WTC11 (cell line): ENCODE measurements around the gene LRRK2. TPM values are rescaled to one million over a fixed set of nuclear protein-coding genes. Genes with fewer than 3 reads are reported as not detected.

Source experiments
- ATAC-seq: fragments of 200-7000 bp; cut with Tn5 transposase; 2 replicates; pipeline ENCODE4 v1.10.0; 2021; ENCODE audit warnings: mild to moderate bottlenecking, moderate library complexity
- CTCF ChIA-PET: fragments of 300-600 bp; sonication (Branson Sonifier 250); formaldehyde crosslinking; loops from one replicate; lab custom pipeline; 2021; ENCODE audit warnings: antibody characterized with exemption; lab: Charles Lee
- POLR2A ChIA-PET: fragments of 350-600 bp; sonication (Branson Sonifier 250); formaldehyde crosslinking; loops from one replicate; lab custom pipeline; 2021; ENCODE audit warnings: antibody characterized with exemption; lab: Charles Lee
- DNase-seq: peaks from one replicate; pipeline ENCODE4 v3.0.0; 2021; ENCODE audit warnings: low spot score
- H3K27ac Mint-ChIP-seq: 2 replicates; pipeline ENCODE4 v1.8.0; 2021; ENCODE audit warnings: mixed read lengths
- H3K27me3 Mint-ChIP-seq: 2 replicates; pipeline ENCODE4 v1.8.0; 2021; ENCODE audit warnings: low read depth, mild to moderate bottlenecking, moderate library complexity, mixed read lengths
- H3K36me3 Mint-ChIP-seq: 2 replicates; pipeline ENCODE4 v1.8.0; 2021; ENCODE audit warnings: mixed read lengths
- H3K4me1 Mint-ChIP-seq: 2 replicates; pipeline ENCODE4 v1.8.0; 2022; ENCODE audit warnings: mixed read lengths
- H3K4me3 Mint-ChIP-seq: 2 replicates; pipeline ENCODE4 v1.8.0; 2021; ENCODE audit warnings: mild to moderate bottlenecking, moderate library complexity, mixed read lengths
- H3K9me3 Mint-ChIP-seq: 2 replicates; pipeline ENCODE4 v1.8.0; 2021; ENCODE audit warnings: mixed read lengths
- ATF1 ChIP-seq: sonication (generic); formaldehyde crosslinking; IDR thresholded peaks from 2 replicates; pipeline ENCODE4 v1.8.1; 2023; ENCODE audit warnings: mild to moderate bottlenecking, moderate library complexity, missing genetic modification reagents
- CBFB ChIP-seq: sonication (generic); formaldehyde crosslinking; IDR thresholded peaks from 2 replicates; pipeline ENCODE4 v1.8.1; 2022; ENCODE audit warnings: mild to moderate bottlenecking, low read depth, missing genetic modification reagents
- ELF4 ChIP-seq: sonication (generic); formaldehyde crosslinking; IDR thresholded peaks from 2 replicates; pipeline ENCODE4 v1.8.1; 2022; ENCODE audit warnings: low read depth, mild to moderate bottlenecking, moderate library complexity, missing genetic modification reagents
- ETV6 ChIP-seq: sonication (generic); formaldehyde crosslinking; IDR thresholded peaks from 2 replicates; pipeline ENCODE4 v1.8.1; 2022; ENCODE audit warnings: mild to moderate bottlenecking, missing genetic modification reagents
- FOXJ3 ChIP-seq: sonication (generic); formaldehyde crosslinking; IDR thresholded peaks from 2 replicates; pipeline ENCODE4 v1.9.0; 2021; ENCODE audit warnings: missing genetic modification reagents, mild to moderate bottlenecking, borderline replicate concordance
- GRHL2 ChIP-seq: fragments of 250-450 bp; sonication (Bioruptor Pico); IDR thresholded peaks from 2 replicates; pipeline ENCODE4 v1.8.0; 2022; ENCODE audit warnings: mild to moderate bottlenecking, moderate library complexity; ENCODE audit not compliant: insufficient replicate concordance, severe bottlenecking
- JUN ChIP-seq: sonication (generic); formaldehyde crosslinking; IDR thresholded peaks from 2 replicates; pipeline ENCODE4 v1.8.0; 2023; ENCODE audit warnings: mild to moderate bottlenecking, missing genetic modification reagents
- KAT7 ChIP-seq: sonication (generic); formaldehyde crosslinking; IDR thresholded peaks from 2 replicates; pipeline ENCODE4 v1.8.1; 2023; ENCODE audit warnings: missing genetic modification reagents, mild to moderate bottlenecking, borderline replicate concordance
- MAX ChIP-seq: sonication (generic); formaldehyde crosslinking; IDR thresholded peaks from 2 replicates; pipeline ENCODE4 v1.8.0; 2022; ENCODE audit warnings: mild to moderate bottlenecking, missing genetic modification reagents
- NFATC4 ChIP-seq: fragments of 250-450 bp; sonication (Bioruptor Pico); IDR thresholded peaks from 2 replicates; pipeline ENCODE4 v1.9.0; 2021; ENCODE audit warnings: mild to moderate bottlenecking
- NR1H2 ChIP-seq: sonication (generic); formaldehyde crosslinking; IDR thresholded peaks from 2 replicates; pipeline ENCODE4 v1.9.0; 2021; ENCODE audit warnings: mild to moderate bottlenecking, moderate library complexity, missing genetic modification reagents
- OVOL2 ChIP-seq: fragments of 250-450 bp; sonication (Bioruptor Pico); IDR thresholded peaks from 2 replicates; pipeline ENCODE4 v1.9.0; 2021; ENCODE audit warnings: mild to moderate bottlenecking, borderline replicate concordance
- SOX15 ChIP-seq: fragments of 250-450 bp; sonication (Bioruptor Pico); IDR thresholded peaks from 2 replicates; pipeline ENCODE4 v1.9.0; 2021; ENCODE audit warnings: mild to moderate bottlenecking
- TEAD1 ChIP-seq: sonication (generic); formaldehyde crosslinking; IDR thresholded peaks from 2 replicates; pipeline ENCODE4 v1.8.0; 2022; ENCODE audit warnings: mild to moderate bottlenecking, missing genetic modification reagents
- ZNF121 ChIP-seq: sonication (generic); formaldehyde crosslinking; IDR thresholded peaks from 2 replicates; pipeline ENCODE4 v1.8.0; 2023; ENCODE audit warnings: missing genetic modification reagents
- ZNF263 ChIP-seq: sonication (generic); formaldehyde crosslinking; IDR thresholded peaks from 2 replicates; pipeline ENCODE4 v1.8.1; 2022; ENCODE audit warnings: low read depth, mild to moderate bottlenecking, moderate library complexity, missing genetic modification reagents
- ZNF281 ChIP-seq: sonication (generic); formaldehyde crosslinking; IDR thresholded peaks from 2 replicates; pipeline ENCODE4 v1.8.0; 2023; ENCODE audit warnings: mild to moderate bottlenecking, missing genetic modification reagents
- total RNA-seq: library from RNA; stranded (reverse); gene quantifications from 3 replicates; pipeline ENCODE4 v1.2.3, GENCODE V29; 2021
- TF ChIP-seq, protein P1 (sequence below): sonication (generic); formaldehyde crosslinking; IDR thresholded peaks from 2 replicates; pipeline ENCODE4 v1.8.1; 2023; ENCODE audit warnings: mild to moderate bottlenecking, missing genetic modification reagents
- TF ChIP-seq, protein P2 (sequence below): sonication (generic); formaldehyde crosslinking; IDR thresholded peaks from 2 replicates; pipeline ENCODE4 v1.8.1; 2023; ENCODE audit warnings: mild to moderate bottlenecking, missing genetic modification reagents

LRRK2 gene
- total RNA-seq, 1 experiment from 2014 or later: 0.46 TPM

DNA sequence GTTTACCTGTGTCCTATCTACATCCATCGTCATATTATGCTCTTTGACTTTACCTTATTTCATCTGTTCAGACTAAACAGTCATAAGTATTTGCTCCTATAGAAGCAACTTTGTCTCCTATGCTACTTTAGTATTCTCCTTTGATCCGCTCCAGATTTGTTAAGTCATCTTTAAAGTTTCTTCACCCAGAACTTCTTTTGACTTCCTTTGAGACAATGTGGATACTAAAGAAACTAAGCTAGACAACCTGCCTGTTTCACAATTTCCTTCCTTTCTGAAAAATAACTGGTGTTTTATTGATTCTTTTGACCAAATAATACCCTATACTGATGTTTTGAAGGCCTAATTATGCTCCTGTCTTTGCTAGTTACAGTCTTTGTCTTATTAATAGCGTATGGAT is 30.0 kb upstream of the LRRK2 start (continued):
- TF ChIP-seq, protein P1, sequence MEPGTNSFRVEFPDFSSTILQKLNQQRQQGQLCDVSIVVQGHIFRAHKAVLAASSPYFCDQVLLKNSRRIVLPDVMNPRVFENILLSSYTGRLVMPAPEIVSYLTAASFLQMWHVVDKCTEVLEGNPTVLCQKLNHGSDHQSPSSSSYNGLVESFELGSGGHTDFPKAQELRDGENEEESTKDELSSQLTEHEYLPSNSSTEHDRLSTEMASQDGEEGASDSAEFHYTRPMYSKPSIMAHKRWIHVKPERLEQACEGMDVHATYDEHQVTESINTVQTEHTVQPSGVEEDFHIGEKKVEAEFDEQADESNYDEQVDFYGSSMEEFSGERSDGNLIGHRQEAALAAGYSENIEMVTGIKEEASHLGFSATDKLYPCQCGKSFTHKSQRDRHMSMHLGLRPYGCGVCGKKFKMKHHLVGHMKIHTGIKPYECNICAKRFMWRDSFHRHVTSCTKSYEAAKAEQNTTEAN (CRISPR knock-in tag): no peak

GRCh38 chr12:40197590-40197989 is 27.2 kb upstream of the LRRK2 start:
- Mint-ChIP-seq H3K27me3 (no peaks in the 10 kb centered on the region), H3K4me3 (no peak overlapping the region), H3K4me1 (peaks cover 31% of the 10 kb centered on the region), H3K9me3 (0 out of 2 replicates have a peak, but pooled peaks cover 12% of the 10 kb centered on the region), H3K36me3 (no peaks in the 10 kb centered on the region), H3K27ac (no peak overlapping the region)
- ChIA-PET CTCF (no interaction called here), POLR2A (no interaction called here)
- TF ChIP-seq OVOL2 (CRISPR knock-in tag): no peak
- ATAC-seq: no peak
- no peak for DNase-seq

DNA sequence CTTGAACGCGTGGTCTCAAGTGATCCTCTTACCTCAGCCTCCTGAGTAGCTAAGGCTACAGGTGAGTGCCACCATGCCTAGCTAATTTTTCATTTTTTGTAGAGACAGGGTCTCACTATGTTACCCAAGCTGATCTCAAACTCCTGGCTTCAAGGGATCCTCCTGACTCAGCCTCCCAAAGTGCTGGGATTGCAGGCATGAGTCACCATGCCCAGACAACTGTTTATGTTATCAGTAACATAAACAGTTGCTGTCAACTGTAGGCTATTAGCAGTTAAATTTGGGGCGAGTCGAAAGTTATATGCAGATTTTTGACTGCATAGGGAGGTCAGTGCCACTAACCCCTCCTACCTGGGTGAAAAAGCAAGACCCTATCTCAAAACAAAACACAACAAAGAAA is 26.2 kb upstream of the LRRK2 start:
- ATAC-seq (no peak), DNase-seq (no peak)
- no peak overlapping the region for H3K4me3 Mint-ChIP-seq
- POLR2A ChIA-PET: no interaction called here
- TF ChIP-seq ETV6: no peak
- TF ChIP-seq CBFB (CRISPR knock-in tag): no peak
- TF ChIP-seq ZNF121: no peak
- TF ChIP-seq JUN: no peak
- TF ChIP-seq FOXJ3 (CRISPR knock-in tag): no peak
- TF ChIP-seq NFATC4: no peak
- no peak for TF ChIP-seq ZNF263
- TF ChIP-seq, protein P2, sequence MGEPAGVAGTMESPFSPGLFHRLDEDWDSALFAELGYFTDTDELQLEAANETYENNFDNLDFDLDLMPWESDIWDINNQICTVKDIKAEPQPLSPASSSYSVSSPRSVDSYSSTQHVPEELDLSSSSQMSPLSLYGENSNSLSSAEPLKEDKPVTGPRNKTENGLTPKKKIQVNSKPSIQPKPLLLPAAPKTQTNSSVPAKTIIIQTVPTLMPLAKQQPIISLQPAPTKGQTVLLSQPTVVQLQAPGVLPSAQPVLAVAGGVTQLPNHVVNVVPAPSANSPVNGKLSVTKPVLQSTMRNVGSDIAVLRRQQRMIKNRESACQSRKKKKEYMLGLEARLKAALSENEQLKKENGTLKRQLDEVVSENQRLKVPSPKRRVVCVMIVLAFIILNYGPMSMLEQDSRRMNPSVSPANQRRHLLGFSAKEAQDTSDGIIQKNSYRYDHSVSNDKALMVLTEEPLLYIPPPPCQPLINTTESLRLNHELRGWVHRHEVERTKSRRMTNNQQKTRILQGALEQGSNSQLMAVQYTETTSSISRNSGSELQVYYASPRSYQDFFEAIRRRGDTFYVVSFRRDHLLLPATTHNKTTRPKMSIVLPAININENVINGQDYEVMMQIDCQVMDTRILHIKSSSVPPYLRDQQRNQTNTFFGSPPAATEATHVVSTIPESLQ (CRISPR knock-in tag): no peak
- no peak for TF ChIP-seq ELF4 (CRISPR knock-in tag)
- no peak for TF ChIP-seq ZNF281 (CRISPR knock-in tag)
- TF ChIP-seq TEAD1 (CRISPR knock-in tag): no peak
- TF ChIP-seq, protein P1 (CRISPR knock-in tag): no peak
- no peak for TF ChIP-seq NR1H2 (CRISPR knock-in tag)
- TF ChIP-seq KAT7 (CRISPR knock-in tag): no peak
- no peak for TF ChIP-seq GRHL2
- TF ChIP-seq MAX (CRISPR knock-in tag): no peak
- TF ChIP-seq SOX15 (CRISPR knock-in tag): no peak
- TF ChIP-seq ATF1 (CRISPR knock-in tag): no peak
- H3K36me3 Mint-ChIP-seq: no peaks in the 10 kb centered on the region
- H3K9me3 Mint-ChIP-seq: 0 out of 2 replicates have a peak, but pooled peaks cover 12% of the 10 kb centered on the region
- H3K27ac Mint-ChIP-seq: no peak overlapping the region
- H3K4me1 Mint-ChIP-seq: peaks cover 20% of the 10 kb centered on the region
- no peaks in the 10 kb centered on the region for H3K27me3 Mint-ChIP-seq
- CTCF ChIA-PET: no interaction called here
